Liver (tissue), 9 donors: ENCODE results near the gene XYLT2. TPM values are rescaled to one million over a fixed set of nuclear protein-coding genes. Genes with fewer than 3 reads are reported as not detected.

Experiments
- DNase-seq: peaks from one replicate; pipeline ENCODE4 v3.0.0-alpha.2; 2017; ENCODE audit warnings: low spot score
- H3K27ac ChIP-seq, 2 donors: one replicate each; pipeline ENCODE4 v1.7.0; 2013; ENCODE audit warnings: inconsistent platforms in 2 of 2, low read length in 2 of 2, control low read depth in 1 of 2, low read depth in 1 of 2, mild to moderate bottlenecking in 1 of 2
- H3K27me3 ChIP-seq, 4 donors: one replicate each; pipeline versions ENCODE4 v1.6.1 to v1.7.0; 2013; ENCODE audit warnings: low read length in 3 of 4, inconsistent platforms in 1 of 4, mild to moderate bottlenecking in 1 of 4, moderate library complexity in 1 of 4; ENCODE audit not compliant: control insufficient read depth in 4 of 4, insufficient read depth in 4 of 4
- H3K36me3 ChIP-seq, 4 donors: one replicate each; pipeline versions ENCODE4 v1.6.1 to v1.7.0; 2013; ENCODE audit warnings: low read length in 3 of 4, mild to moderate bottlenecking in 3 of 4, low read depth in 1 of 4, moderate library complexity in 1 of 4; ENCODE audit not compliant: control insufficient read depth in 4 of 4, insufficient read depth in 3 of 4
- H3K4me1 ChIP-seq, 4 donors: one replicate each; pipeline versions ENCODE4 v1.6.1 to v1.7.0; 2013; ENCODE audit warnings: low read length in 3 of 4, mild to moderate bottlenecking in 3 of 4, moderate library complexity in 1 of 4; ENCODE audit not compliant: control insufficient read depth in 4 of 4, insufficient read depth in 4 of 4
- H3K4me3 ChIP-seq, 3 donors: one replicate each; pipeline versions ENCODE4 v1.6.1 to v1.7.0; 2013; ENCODE audit warnings: low read length in 3 of 3, control low read depth in 1 of 3, low read depth in 1 of 3, mild to moderate bottlenecking in 1 of 3
- H3K9ac ChIP-seq, 2 donors: one replicate each; pipeline ENCODE4 v1.7.0; 2013; ENCODE audit warnings: low read length in 2 of 2, mild to moderate bottlenecking in 2 of 2, moderate library complexity in 2 of 2, control low read depth in 1 of 2, low read depth in 1 of 2
- H3K9me3 ChIP-seq, 4 donors: one replicate each; pipeline versions ENCODE4 v1.6.1 to v1.7.0; 2013; ENCODE audit warnings: low read length in 3 of 4; ENCODE audit not compliant: control insufficient read depth in 4 of 4
- ATF3 ChIP-seq: IDR thresholded peaks from 2 replicates; pipeline ENCODE4 v1.6.1; 2016; ENCODE audit warnings: antibody characterized with exemption
- CTCF ChIP-seq: fragments of 150-350 bp; IDR thresholded peaks from 2 replicates; pipeline ENCODE4 v1.5.1; 2017; ENCODE audit warnings: improper control_type of control experiment, low read depth, low read length; ENCODE audit not compliant: missing input control
- EGR1 ChIP-seq, 2 donors: IDR thresholded peaks; 2 replicates each; pipeline ENCODE4 v1.6.1; 2016 to 2018; ENCODE audit warnings: antibody characterized with exemption in 2 of 2, low read depth in 2 of 2
- FOXA1 ChIP-seq: IDR thresholded peaks from 2 replicates; pipeline ENCODE4 v1.6.1; 2016; ENCODE audit warnings: antibody characterized with exemption
- HNF4G ChIP-seq: IDR thresholded peaks from 2 replicates; pipeline ENCODE4 v1.6.1; 2016; ENCODE audit warnings: antibody characterized with exemption
- MAX ChIP-seq: IDR thresholded peaks from 2 replicates; pipeline ENCODE4 v1.6.1; 2016; ENCODE audit warnings: antibody characterized with exemption
- NR2F2 ChIP-seq: IDR thresholded peaks from 2 replicates; pipeline ENCODE4 v1.6.1; 2016; ENCODE audit warnings: antibody characterized with exemption
- REST ChIP-seq: IDR thresholded peaks from 2 replicates; pipeline ENCODE4 v1.6.1; 2016; ENCODE audit warnings: antibody characterized with exemption, mild to moderate bottlenecking
- RXRA ChIP-seq, 2 donors: IDR thresholded peaks; 2 replicates each; pipeline ENCODE4 v1.6.1; 2017 to 2018; ENCODE audit warnings: antibody characterized with exemption in 2 of 2, mild to moderate bottlenecking in 1 of 2
- SP1 ChIP-seq: IDR thresholded peaks from 2 replicates; pipeline ENCODE4 v1.6.1; 2018; ENCODE audit warnings: antibody characterized with exemption, mild to moderate bottlenecking
- TAF1 ChIP-seq: conservative IDR thresholded peaks from 2 replicates; pipeline ENCODE4 v1.6.1; 2016; ENCODE audit warnings: antibody characterized with exemption, mild to moderate bottlenecking
- WGBS: extraction: QIAGEN DNeasy Blood & Tissue Kit; methylation state at CpG from one replicate; pipeline ENCODE4 v1.1.7; 2013; 5-methylcytosine and 5-hydroxymethylcytosine counted together
- polyA plus RNA-seq, 2 donors: library from polyadenylated mRNA; stranded (reverse) in 1 of 2; unstranded in 1 of 2; fragments of 200-250 nt in 1 of 2; fragments of >200 nt in 1 of 2; fragmentation: Nextera tagmentation in 1 of 2; extraction: Ambion mirVana in 1 of 2; gene quantifications; one replicate each; pipeline versions ENCODE4 v1.2.1 to v1.2.3, GENCODE V29; 2013 to 2015
- total RNA-seq, 2 donors: library from RNA; depleted of rRNA; stranded (reverse); fragments of >200 nt; gene quantifications; one replicate each; pipeline ENCODE4 v1.2.3, GENCODE V29; 2014
- donor health status: healthy.
- donor health status: healthy.
- donor health status: healthy.
- donor health status: healthy.
- donor health status: healthy.

The XYLT2 gene
- total and polyA plus RNA-seq, 4 donors, result 5.3 to 11.3 (median 8.2) TPM

GRCh38 chr17:50319306-50320004 is 26.5 kb upstream of the XYLT2 start:
- no peak overlapping the region for H3K27ac ChIP-seq
- no peaks in the 10 kb centered on the region for H3K36me3 ChIP-seq
- no peak for TF ChIP-seq NR2F2
- no peak for TF ChIP-seq FOXA1
- no peak for TF ChIP-seq HNF4G
- TF ChIP-seq EGR1 (IDR thresholded peaks at IDR 0.05; ENCODE audit: low read depth in 2 of 2), result no peak
- no peak overlapping the region for H3K4me3 ChIP-seq
- no peak for DNase-seq
- 88% methylated on average over 12 of the region's 12 CpGs for WGBS
- no peaks in the 10 kb centered on the region for H3K27me3 ChIP-seq
- H3K9ac ChIP-seq, result no peak overlapping the region
- no peaks in the 10 kb centered on the region for H3K4me1 ChIP-seq
- H3K9me3 ChIP-seq, result no peaks in the 10 kb centered on the region

GRCh38 chr17:50322271-50322670 is 23.7 kb upstream of the XYLT2 start:
- no peak for DNase-seq
- H3K4me1 ChIP-seq, result no peaks in the 10 kb centered on the region
- WGBS, result 81% methylated on average over 7 of the region's 7 CpGs

More at GRCh38 chr17:50322271-50322670, 23.7 kb upstream of the XYLT2 start:
- Histone ChIP-seq H3K9ac (no peak overlapping the region), H3K4me3 (no peak overlapping the region), H3K36me3 (no peaks in the 10 kb centered on the region), H3K27me3 (no peaks in the 10 kb centered on the region), H3K27ac (no peak overlapping the region), H3K9me3 (no peaks in the 10 kb centered on the region)
- no peak for TF ChIP-seq MAX
- no peak for TF ChIP-seq ATF3
- no peak for TF ChIP-seq HNF4G
- no peak for TF ChIP-seq RXRA (IDR thresholded peaks at IDR 0.05)
- TF ChIP-seq NR2F2, result no peak
- no peak for TF ChIP-seq SP1
- TF ChIP-seq FOXA1, result no peak
- TF ChIP-seq CTCF, result no peak
- no peak for TF ChIP-seq TAF1
- no peak for TF ChIP-seq REST
